HG03095 (cell line): ENCODE results near the gene SAPCD2.

Experiments
- ATAC-seq: cut with Tn5 transposase; IDR thresholded peaks from one replicate; pipeline ENCODE4 v1.9.1; 2021; ENCODE audit warnings: moderate library complexity; ENCODE audit not compliant: unreplicated experiment

Gene SAPCD2

DNA sequence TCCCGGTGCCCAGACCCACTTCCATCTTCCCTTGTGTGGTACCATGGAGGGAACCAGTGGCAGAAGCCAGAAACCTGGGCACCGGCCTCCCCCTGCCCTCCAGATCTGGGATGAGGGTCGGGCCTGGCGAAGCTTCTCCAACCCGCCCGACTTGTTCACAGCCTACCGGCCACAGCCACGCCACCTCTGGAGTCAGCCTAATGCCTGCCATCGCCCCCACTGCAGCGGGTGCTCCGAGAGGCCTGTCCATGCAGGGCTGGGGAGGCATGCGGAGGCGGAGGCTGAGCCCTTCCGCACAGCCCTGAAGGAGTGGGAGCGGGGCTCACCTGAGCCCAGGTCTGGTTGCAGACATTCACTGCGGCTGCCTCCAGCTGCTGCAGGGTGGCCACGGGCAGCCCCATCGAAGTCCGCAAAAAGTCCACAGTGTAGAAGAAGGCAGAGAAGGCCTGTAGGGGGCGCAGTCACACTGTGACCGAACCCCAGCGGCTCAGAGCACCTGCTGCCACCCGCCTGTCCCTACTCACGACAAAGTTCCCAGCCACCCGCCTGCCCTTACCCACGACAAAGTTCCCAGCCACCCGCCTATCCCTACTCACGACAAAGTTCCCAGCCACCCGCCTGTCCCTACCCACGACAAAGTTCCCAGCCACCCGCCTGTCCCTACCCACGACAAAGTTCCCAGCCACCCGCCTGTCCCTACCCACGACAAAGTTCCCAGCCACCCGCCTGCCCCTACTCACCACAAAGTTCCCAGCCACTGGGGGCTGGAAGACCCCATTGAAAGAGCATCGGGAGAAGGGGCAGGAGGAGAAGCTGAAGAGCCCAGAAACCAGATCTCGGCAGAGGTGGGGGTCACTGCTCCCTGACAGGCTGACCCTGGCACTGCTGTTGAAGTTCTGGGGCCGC, 20.6 kb downstream of the SAPCD2 start:
- ATAC-seq = no peak

GRCh38 chr9:137048655-137049543, 21.5 kb downstream of the SAPCD2 start:
- ATAC-seq = no peak

- ATAC-seq = no peak
Observed at GRCh38 chr9:137046088-137046787, 24.1 kb downstream of the SAPCD2 start, which contains the start of gene NPDC1. Gene NPDC1, minus strand, starts transcription at chr9:137046177. Its CDS starts 188 bp downstream, at chr9:137045989.

GRCh38 chr9:137045294-137046087, 24.9 kb downstream of the SAPCD2 start:
- no peak for ATAC-seq

- ATAC-seq = no peak
Observed at GRCh38 chr9:137044502-137045177, 25.7 kb downstream of the SAPCD2 start.

DNA sequence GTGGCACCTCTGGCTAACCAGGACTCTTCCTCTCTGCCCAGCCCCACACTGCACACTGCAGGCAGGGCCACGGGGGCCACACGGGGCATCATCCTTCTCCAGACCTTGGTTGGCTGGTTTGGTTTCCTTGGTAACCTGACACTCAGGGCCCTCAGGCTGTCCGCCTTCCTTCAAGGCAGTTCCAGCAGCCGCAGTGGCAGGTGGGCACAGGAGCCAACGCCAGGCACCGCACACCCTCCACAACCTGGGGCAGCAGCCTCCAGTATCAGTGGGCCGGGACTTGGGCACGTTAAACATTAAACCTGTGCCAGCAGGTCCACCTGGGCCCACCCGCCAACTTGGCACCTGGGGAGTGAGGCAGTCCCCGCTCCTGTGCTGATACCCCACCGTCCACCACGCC, 26.3 kb downstream of the SAPCD2 start:
- no peak for ATAC-seq

- no peak for ATAC-seq
Observed at GRCh38 chr9:137042751-137043727, 27.3 kb downstream of the SAPCD2 start.

GRCh38 chr9:137041124-137041523, 29.2 kb downstream of the SAPCD2 start:
- ATAC-seq = no peak

DNA sequence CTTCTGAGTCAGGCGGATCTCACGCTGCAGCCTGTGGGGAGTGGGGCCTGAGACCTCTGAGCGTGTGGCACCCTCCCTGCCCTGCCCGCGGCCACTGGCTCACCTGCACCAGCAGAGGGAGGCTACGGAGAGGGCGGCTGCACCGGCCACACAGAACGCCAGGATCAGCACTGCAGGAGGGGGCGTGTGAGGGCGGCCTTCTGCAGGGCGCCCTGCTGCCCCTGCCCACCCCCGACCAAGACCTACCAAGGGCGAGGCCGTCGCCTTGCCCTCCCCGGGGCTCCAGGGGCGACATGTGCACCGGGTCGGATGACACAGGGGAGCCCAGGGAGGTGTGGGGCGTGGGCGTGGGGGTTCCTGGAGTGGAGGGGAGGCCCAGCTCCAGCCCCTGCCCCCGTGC, 29.8 kb downstream of the SAPCD2 start:
- ATAC-seq = no peak

DNA sequence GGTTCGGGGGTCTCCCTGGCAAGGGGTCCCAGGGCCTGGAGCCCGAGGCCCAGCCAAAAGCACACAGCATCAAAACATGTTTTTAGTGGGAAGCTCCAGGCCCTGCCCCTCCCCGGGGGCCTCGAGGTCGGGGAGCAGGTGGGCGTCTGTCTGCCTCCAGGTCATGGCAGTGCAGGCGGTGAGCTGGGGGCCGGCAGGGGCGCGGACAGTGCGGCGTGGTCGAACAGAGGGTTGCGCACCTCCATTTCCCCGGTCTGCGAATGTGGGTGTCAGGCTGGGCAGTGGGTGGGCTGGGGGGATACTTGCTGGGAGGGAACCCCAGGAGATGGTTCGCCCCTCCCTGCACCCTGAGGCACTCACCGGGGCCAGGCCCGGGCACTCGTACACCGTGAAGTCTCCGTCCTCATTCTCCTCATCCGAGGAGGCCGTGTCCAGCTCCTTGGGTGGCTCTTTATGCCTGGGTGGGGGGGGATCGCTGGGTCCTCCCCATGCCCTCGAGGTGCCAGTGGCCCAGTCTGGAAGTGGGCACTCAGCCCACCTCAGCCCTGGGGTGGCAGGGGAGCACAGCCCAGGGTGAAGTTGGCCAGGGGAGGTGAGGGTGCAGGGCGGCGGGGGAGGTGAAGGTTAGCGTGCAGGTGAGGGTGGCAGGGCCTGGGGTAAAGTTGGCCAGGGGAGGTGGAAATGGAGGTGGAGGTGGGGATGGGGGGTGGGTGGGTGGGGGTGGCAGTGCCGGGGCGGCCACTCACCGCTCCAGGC, 30.6 kb downstream of the SAPCD2 start:
- ATAC-seq = no peak

DNA sequence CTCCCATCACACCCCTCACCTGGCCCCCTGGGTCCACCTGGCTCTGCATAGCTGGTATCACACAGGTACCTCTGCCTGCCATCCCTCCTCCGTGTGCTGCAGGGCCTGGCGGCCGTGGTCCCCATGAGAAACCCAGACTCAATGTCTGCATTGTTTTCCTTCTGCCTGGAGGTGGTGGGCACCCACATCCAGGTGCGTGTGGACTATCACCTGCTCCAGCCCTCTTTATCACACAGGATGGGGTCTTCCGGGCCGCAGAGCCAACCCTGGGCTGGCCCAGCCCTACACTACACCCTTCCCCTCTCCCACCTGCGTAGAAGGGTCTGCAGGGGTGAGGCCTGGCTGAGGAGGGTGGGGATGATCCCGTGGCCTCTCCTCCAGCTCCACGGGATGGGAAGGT, 31.4 kb downstream of the SAPCD2 start:
- ATAC-seq = no peak

- no peak for ATAC-seq
Observed at GRCh38 chr9:137037483-137037882, 32.9 kb downstream of the SAPCD2 start.

- no peak for ATAC-seq
Observed at GRCh38 chr9:137037035-137037434, 33.3 kb downstream of the SAPCD2 start.

GRCh38 chr9:137035937-137036336, 34.4 kb downstream of the SAPCD2 start:
- ATAC-seq = no peak

- ATAC-seq = no peak
Observed at GRCh38 chr9:137035507-137035834, 34.9 kb downstream of the SAPCD2 start.

DNA sequence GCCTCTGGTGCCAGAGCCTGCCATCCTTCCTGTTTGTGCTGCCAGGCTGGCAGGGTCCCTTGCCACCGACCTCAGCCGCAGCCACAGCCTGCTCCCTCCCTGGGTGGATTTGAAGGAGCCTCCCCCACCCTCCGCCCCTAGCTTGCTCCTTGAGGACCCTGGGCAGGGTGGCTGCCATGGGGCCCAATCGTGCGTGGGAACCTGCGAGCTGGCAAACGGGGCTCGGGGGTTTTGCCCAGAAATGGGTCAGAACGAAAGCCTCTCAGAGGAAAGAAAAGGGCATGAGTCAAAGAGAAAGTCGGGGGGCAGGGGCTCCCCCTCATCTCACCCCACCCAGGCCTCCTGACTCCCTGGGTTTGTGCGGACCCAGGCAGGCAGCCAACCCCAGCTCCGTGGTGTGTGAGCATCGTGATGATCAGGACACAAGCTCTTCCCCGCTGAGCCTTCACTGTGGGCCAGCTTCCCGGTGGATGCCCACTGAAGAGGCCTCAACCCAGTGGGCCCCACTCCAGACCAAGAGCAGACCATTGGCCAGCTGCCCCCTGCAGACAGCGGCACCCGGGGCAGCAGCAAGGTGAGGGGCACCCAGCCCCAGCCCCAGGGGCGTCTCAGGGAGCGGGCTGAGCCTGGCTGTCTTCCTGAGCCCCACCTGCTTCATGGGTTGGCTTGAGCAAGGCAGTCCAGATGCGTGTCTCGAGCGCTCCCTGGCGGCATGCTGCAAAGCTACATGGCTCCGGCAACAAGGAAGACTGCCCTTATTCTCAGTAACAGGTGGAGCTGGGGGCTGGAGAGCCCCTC, 35.4 kb downstream of the SAPCD2 start:
- ATAC-seq = peak; percentile 53

- ATAC-seq = no peak
Observed at GRCh38 chr9:137034039-137034708, 36.2 kb downstream of the SAPCD2 start.
